Prostate gland (tissue), 2 donors: ENCODE measurements around the gene FUT3.

Experiments used
- POLR2A ChIP-seq: fragments of 450-650 bp; IDR thresholded peaks from one replicate; pipeline ENCODE4 v1.6.1; 2016; ENCODE audit warnings: antibody characterized with exemption, mild to moderate bottlenecking
- POLR2AphosphoS5 ChIP-seq: sonication (generic); formaldehyde crosslinking; IDR thresholded peaks from one replicate; pipeline ENCODE4 v1.6.1; 2017; ENCODE audit warnings: antibody characterized with exemption
- TF ChIP-seq, protein P1 (sequence below), 4 experiments: fragments of 200-600 bp in 2 of 4; fragments of 450-650 bp in 2 of 4; sonication (generic) in 2 of 4; IDR thresholded peaks; 1 replicate in 3 of 4; 2 replicates in 1 of 4; pipeline ENCODE4 v1.5.1; 2016 to 2019; ENCODE audit warnings: antibody characterized with exemption in 4 of 4, mild to moderate bottlenecking in 2 of 4, moderate library complexity in 2 of 4

DNA sequence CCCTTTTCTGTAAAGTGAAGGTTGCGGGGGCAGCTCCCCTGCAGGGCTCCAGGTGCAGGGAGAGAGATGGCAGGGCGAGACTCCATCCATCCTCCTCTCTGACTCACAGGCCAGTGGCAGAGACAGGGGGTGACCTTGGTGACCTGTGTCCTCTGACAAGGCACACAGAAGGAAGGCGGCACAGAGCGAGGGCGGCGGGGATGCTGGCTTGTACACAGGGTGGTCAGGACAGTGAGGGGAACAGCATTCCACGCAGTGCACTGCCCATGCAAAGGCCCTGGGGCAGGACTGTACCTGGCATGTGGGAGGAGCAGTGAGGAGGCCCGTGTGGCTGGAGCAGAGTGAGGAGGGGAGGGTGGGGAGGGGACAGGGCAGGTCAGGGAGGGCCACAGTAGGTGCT, 44.6 kb upstream of the FUT3 start:
- TF ChIP-seq, protein P1, sequence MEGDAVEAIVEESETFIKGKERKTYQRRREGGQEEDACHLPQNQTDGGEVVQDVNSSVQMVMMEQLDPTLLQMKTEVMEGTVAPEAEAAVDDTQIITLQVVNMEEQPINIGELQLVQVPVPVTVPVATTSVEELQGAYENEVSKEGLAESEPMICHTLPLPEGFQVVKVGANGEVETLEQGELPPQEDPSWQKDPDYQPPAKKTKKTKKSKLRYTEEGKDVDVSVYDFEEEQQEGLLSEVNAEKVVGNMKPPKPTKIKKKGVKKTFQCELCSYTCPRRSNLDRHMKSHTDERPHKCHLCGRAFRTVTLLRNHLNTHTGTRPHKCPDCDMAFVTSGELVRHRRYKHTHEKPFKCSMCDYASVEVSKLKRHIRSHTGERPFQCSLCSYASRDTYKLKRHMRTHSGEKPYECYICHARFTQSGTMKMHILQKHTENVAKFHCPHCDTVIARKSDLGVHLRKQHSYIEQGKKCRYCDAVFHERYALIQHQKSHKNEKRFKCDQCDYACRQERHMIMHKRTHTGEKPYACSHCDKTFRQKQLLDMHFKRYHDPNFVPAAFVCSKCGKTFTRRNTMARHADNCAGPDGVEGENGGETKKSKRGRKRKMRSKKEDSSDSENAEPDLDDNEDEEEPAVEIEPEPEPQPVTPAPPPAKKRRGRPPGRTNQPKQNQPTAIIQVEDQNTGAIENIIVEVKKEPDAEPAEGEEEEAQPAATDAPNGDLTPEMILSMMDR (IDR thresholded peaks at IDR 0.05), result no peak
- TF ChIP-seq POLR2A (no peak), POLR2AphosphoS5 (no peak)
